Upper lobe of left lung (tissue), 6 donors: Measurements from ENCODE around the gene CDKN1C. TPM values are rescaled to one million over a fixed set of nuclear protein-coding genes. Genes with fewer than 3 reads are reported as not detected.

Experiments used
- ATAC-seq, 2 donors: fragments of 200-7000 bp; cut with Tn5 transposase; one replicate each; pipeline ENCODE4 v1.9.1; 2022; ENCODE audit warnings: mild to moderate bottlenecking in 2 of 2, moderate library complexity in 2 of 2; ENCODE audit not compliant: low FRiP score in 2 of 2
- DNase-seq, 2 donors: peaks; one replicate each; pipeline ENCODE4 v3.0.0-alpha.2; 2019 to 2020
- H3K27ac ChIP-seq, 4 donors: fragments of 200-600 bp; sonication (generic); one replicate each; pipeline ENCODE4 v1.5.1; 2016 to 2019
- H3K27me3 ChIP-seq, 4 donors: fragments of 200-600 bp; sonication (generic); one replicate each; pipeline ENCODE4 v1.5.1; 2017 to 2019
- H3K36me3 ChIP-seq, 4 donors: fragments of 200-600 bp; sonication (generic); one replicate each; pipeline ENCODE4 v1.5.1; 2016 to 2019
- H3K4me1 ChIP-seq, 4 donors: fragments of 200-600 bp; sonication (generic); one replicate each; pipeline ENCODE4 v1.5.1; 2018 to 2019
- H3K4me3 ChIP-seq, 4 donors: fragments of 200-600 bp; sonication (generic); one replicate each; pipeline ENCODE4 v1.5.1; 2017 to 2019; ENCODE audit warnings: mild to moderate bottlenecking in 2 of 4, moderate library complexity in 1 of 4
- H3K9me3 ChIP-seq, 4 donors: fragments of 200-600 bp; sonication (generic); one replicate each; pipeline ENCODE4 v1.5.1; 2018 to 2019
- EP300 ChIP-seq, 4 donors: sonication (generic); formaldehyde crosslinking; IDR thresholded peaks; one replicate each; pipeline ENCODE4 v1.5.1; 2017; ENCODE audit warnings: antibody characterized with exemption in 4 of 4, control low read depth in 2 of 4
- POLR2A ChIP-seq, 4 donors: fragments of 450-650 bp; IDR thresholded peaks; one replicate each; pipeline ENCODE4 v1.5.1; 2016 to 2017; ENCODE audit warnings: antibody characterized with exemption in 4 of 4, mild to moderate bottlenecking in 2 of 4
- POLR2AphosphoS5 ChIP-seq, 2 donors: sonication (generic); formaldehyde crosslinking; IDR thresholded peaks; one replicate each; pipeline ENCODE4 v1.5.1; 2017; ENCODE audit warnings: antibody characterized with exemption in 2 of 2
- WGBS, 2 donors: methylation state at CpG; one replicate each; pipeline ENCODE4 v1.1.5; 2017 to 2018; 5-methylcytosine and 5-hydroxymethylcytosine counted together
- total RNA-seq, 6 donors: library from RNA; depleted of rRNA in 4 of 6; stranded (reverse); fragments of >200 nt in 4 of 6; gene quantifications; one replicate each; pipeline versions ENCODE4 v1.1.0 to v1.2.1, GENCODE V29; 2016 to 2021
- TF ChIP-seq, protein P1 (sequence below), 6 experiments: fragments of 450-650 bp in 4 of 6; fragments of 200-600 bp in 2 of 6; sonication (generic) in 2 of 6; IDR thresholded peaks; one replicate each; pipeline ENCODE4 v1.5.1; 2016 to 2019; ENCODE audit warnings: antibody characterized with exemption in 6 of 6
- donor health status: DM: no; HTN: no; CAD: no; lungs with moderate emphysema.
- donor health status: DM: no; HTN: yes; CAD: no; lungs with severe emphysema.

CDKN1C gene
- total RNA-seq, 6 donors from 2014 or later, result 23.4 to 71.9 (median 33.6) TPM

DNA sequence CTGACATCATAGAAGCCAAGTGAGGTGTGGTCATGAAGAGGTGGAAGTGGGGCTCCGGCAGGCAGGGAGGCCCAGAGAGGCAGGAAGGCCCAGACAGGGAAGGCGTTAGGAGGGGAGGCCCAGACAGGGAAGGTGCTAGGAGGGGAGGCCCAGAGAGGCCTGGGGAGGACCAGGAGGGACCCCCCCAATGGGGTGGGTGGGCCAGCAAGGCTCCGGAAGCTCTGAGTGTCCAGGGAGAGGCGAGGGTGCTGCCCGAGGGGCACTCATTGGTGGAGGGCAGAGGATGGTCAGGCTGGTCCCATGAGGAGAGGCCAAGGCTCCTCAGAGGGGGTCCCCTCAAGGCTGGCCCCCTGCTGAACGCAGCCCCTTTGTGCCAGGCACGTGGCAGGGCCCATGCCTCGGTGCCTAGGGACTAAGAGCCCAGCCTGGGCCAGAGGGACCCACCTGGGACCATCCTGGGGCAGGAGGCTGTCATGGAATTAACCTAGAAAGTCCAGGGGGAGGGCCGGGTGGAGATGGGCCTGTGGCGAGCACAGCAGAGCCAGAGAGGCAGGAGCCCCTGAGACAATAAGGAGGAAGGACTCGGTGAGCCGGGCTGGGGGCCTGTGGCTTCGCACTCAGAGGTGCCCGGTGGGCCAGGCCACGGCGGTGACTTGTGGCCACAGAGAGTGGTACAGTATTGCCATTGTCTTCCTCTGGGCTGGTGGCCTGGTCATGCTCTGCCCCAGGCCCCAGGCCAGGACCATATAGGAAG lies 31.5 kb upstream of the CDKN1C start:
- 88 to 90% methylated on average over 12 to 16 of the region's 16 CpGs for WGBS, 2 donors
- no peak overlapping the region for H3K4me3 ChIP-seq
- no peaks in the 10 kb centered on the region for H3K27me3 ChIP-seq
- H3K9me3 ChIP-seq, result no peaks in the 10 kb centered on the region
- H3K27ac ChIP-seq, result no peak overlapping the region
- H3K4me1 ChIP-seq, result peaks cover 6 to 22% (median 18%) of the 10 kb centered on the region in 4 donors
- no peak for ATAC-seq
- no peak for TF ChIP-seq EP300 (IDR thresholded peaks at IDR 0.05)
- TF ChIP-seq POLR2AphosphoS5 (IDR thresholded peaks at IDR 0.05), result no peak
- no peak for TF ChIP-seq POLR2A (IDR thresholded peaks at IDR 0.05)
- TF ChIP-seq, protein P1, sequence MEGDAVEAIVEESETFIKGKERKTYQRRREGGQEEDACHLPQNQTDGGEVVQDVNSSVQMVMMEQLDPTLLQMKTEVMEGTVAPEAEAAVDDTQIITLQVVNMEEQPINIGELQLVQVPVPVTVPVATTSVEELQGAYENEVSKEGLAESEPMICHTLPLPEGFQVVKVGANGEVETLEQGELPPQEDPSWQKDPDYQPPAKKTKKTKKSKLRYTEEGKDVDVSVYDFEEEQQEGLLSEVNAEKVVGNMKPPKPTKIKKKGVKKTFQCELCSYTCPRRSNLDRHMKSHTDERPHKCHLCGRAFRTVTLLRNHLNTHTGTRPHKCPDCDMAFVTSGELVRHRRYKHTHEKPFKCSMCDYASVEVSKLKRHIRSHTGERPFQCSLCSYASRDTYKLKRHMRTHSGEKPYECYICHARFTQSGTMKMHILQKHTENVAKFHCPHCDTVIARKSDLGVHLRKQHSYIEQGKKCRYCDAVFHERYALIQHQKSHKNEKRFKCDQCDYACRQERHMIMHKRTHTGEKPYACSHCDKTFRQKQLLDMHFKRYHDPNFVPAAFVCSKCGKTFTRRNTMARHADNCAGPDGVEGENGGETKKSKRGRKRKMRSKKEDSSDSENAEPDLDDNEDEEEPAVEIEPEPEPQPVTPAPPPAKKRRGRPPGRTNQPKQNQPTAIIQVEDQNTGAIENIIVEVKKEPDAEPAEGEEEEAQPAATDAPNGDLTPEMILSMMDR (IDR thresholded peaks at IDR 0.05), result no peak
- H3K36me3 ChIP-seq, result no peaks in the 10 kb centered on the region
- DNase-seq, result peak in 1 of 2 donors; percentile 74

DNA sequence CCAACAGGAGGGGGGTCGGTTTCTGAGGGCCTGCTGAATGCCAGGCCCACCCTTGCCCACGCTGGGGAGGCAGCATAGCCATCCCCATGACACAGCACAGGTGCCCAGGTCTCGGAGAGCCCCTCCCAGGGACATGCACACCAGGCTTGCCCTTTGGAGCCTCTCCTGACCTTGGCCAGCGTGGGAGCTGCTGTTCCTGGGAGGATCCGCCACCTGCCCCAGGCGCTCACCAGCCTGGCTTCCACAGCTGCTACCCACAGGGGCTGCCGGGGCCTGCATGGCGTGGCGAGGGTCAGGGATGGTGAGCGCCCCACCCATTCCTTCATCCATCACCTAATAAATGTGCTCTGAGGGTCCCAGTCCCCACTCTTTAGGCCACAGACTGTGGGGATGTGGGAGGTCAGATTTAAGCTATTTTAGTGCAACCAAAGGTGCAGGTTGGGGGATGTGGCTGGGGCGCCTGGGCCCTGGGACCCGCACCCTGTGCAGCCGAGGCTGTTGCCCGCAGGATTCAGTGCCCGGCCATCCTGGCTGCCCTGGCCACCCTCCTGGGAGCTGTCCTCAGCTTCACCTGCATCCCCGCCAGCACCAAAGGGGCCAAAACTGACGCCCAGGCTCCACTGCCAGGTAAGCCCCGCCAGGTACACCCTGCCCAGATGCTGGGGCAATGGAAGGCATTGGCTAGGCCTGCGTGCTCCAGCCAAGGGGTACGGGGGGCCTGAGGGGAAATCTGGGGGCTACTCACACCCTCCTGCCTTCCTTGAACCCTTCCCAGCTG lies 30.7 kb upstream of the CDKN1C start:
- peak in 1 of 2 donors; percentile 71 for DNase-seq

GRCh38 chr11:2915473-2915872 lies 29.9 kb upstream of the CDKN1C start:
- Histone ChIP-seq H3K36me3 (no peaks in the 10 kb centered on the region), H3K4me1 (peaks cover 7 to 32% (median 23%) of the 10 kb centered on the region in 4 donors), H3K4me3 (no peak overlapping the region), H3K27ac (no peak overlapping the region), H3K9me3 (no peaks in the 10 kb centered on the region), H3K27me3 (no peaks in the 10 kb centered on the region)
- 88 to 100% methylated on average over 1 to 11 of the region's 11 CpGs for WGBS, 2 donors
- DNase-seq (no peak), ATAC-seq (no peak)
- TF ChIP-seq POLR2A (IDR thresholded peaks at IDR 0.05), result no peak
- no peak for TF ChIP-seq POLR2AphosphoS5 (IDR thresholded peaks at IDR 0.05)
- TF ChIP-seq, protein P1 (IDR thresholded peaks at IDR 0.05), result no peak
- TF ChIP-seq EP300 (IDR thresholded peaks at IDR 0.05), result no peak

More for the DNA sequence above, 30.7 kb upstream of the CDKN1C start:
- ATAC-seq, result no peak
- Histone ChIP-seq H3K27me3 (no peaks in the 10 kb centered on the region), H3K27ac (no peak overlapping the region), H3K4me3 (no peak overlapping the region), H3K4me1 (peaks cover 7 to 30% (median 23%) of the 10 kb centered on the region in 4 donors), H3K9me3 (no peaks in the 10 kb centered on the region), H3K36me3 (no peaks in the 10 kb centered on the region)
- WGBS, 2 donors, result 84 to 87% methylated on average over 9 to 16 of the region's 20 CpGs
- TF ChIP-seq, protein P1 (IDR thresholded peaks at IDR 0.05), result no peak
- TF ChIP-seq EP300 (IDR thresholded peaks at IDR 0.05), result no peak
- TF ChIP-seq POLR2A (IDR thresholded peaks at IDR 0.05), result no peak
- TF ChIP-seq POLR2AphosphoS5 (IDR thresholded peaks at IDR 0.05), result no peak

- H3K27me3 ChIP-seq, result no peaks in the 10 kb centered on the region
- 63 to 67% methylated on average over 7 to 13 of the region's 18 CpGs for WGBS, 2 donors
- H3K9me3 ChIP-seq, result no peaks in the 10 kb centered on the region
- DNase-seq (peak; percentile 83 to 86), ATAC-seq (no peak)
- TF ChIP-seq POLR2A (IDR thresholded peaks at IDR 0.05) (no peak), EP300 (IDR thresholded peaks at IDR 0.05) (no peak), POLR2AphosphoS5 (IDR thresholded peaks at IDR 0.05) (no peak)
- TF ChIP-seq, protein P1 (IDR thresholded peaks at IDR 0.05), result no peak
- H3K27ac ChIP-seq, result no peak overlapping the region
- no peak overlapping the region for H3K4me3 ChIP-seq
- H3K36me3 ChIP-seq, result no peaks in the 10 kb centered on the region
- H3K4me1 ChIP-seq, result peaks cover 7 to 32% (median 23%) of the 10 kb centered on the region in 4 donors
These were observed 29.1 kb upstream of the CDKN1C start for GRCh38 chr11:2914455-2915195.
